SK-N-SH (cell line): ENCODE results near the gene RBM7. TPM values are rescaled to one million over a fixed set of nuclear protein-coding genes. Genes with fewer than 3 reads are reported as not detected.

Source experiments
- CTCF ChIA-PET: fragments of 300-600, 350-600 bp; formaldehyde crosslinking; extraction: SDS; loops from one replicate; lab custom pipeline; 2021; lab: Yijun Ruan, JAX
- POLR2A ChIA-PET: fragments of 350-600 bp; sonication (Branson Sonifier 250); formaldehyde crosslinking; extraction: SDS; loops from one replicate; lab custom pipeline; 2020; ENCODE audit warnings: antibody characterized with exemption, inconsistent platforms; lab: Yijun Ruan, JAX
- DNase-seq: peaks from one replicate; pipeline ENCODE4 v3.0.0; 2012
- H2AFZ ChIP-seq: fragments of 200-600 bp; sonication (generic); 2 replicates; pipeline ENCODE4 v1.8.1; 2016; ENCODE audit warnings: antibody characterized with exemption, mild to moderate bottlenecking, low read depth
- H3F3A ChIP-seq: fragments of 200-600 bp; sonication (generic); replicated peaks from 2 replicates; pipeline ENCODE3; 2016; ENCODE audit warnings: antibody characterized with exemption, mild to moderate bottlenecking; ENCODE audit not compliant: insufficient read depth
- H3K27ac ChIP-seq, 2 experiments: fragments of 200-500 bp in 1 of 2; fragments of 200-600 bp in 1 of 2; sonication (Bioruptor generic) in 1 of 2; sonication (generic), shearing (Covaris generic) in 1 of 2; 2 replicates each; pipeline versions ENCODE4 v1.5.1 to v1.6.1; 2014 to 2016; ENCODE audit warnings: low read depth in 2 of 2, inconsistent platforms in 1 of 2, low read length in 1 of 2, mild to moderate bottlenecking in 1 of 2, mixed read lengths in 1 of 2
- H3K27me3 ChIP-seq: fragments of 200-600 bp; sonication (generic), shearing (Covaris generic); 2 replicates; pipeline ENCODE4 v1.6.1; 2016; ENCODE audit warnings: mixed run types; ENCODE audit not compliant: insufficient read depth
- H3K36me3 ChIP-seq, 2 experiments: fragments of 200-500 bp in 1 of 2; fragments of 200-600 bp in 1 of 2; sonication (Bioruptor generic) in 1 of 2; sonication (generic) in 1 of 2; replicated peaks in 1 of 2; 2 replicates each; pipeline versions ENCODE3 to v1.5.1; 2014 to 2016; ENCODE audit warnings: low read length in 1 of 2, mild to moderate bottlenecking in 1 of 2; ENCODE audit not compliant: insufficient read depth in 2 of 2, control insufficient read depth in 1 of 2
- H3K4me1 ChIP-seq, 2 experiments: fragments of 200-500 bp in 1 of 2; fragments of 200-600 bp in 1 of 2; sonication (Bioruptor generic) in 1 of 2; sonication (generic), shearing (Covaris generic) in 1 of 2; 2 replicates each; pipeline versions ENCODE4 v1.5.1 to v1.6.1; 2014 to 2016; ENCODE audit warnings: low read depth in 1 of 2, low read length in 1 of 2, mixed run types in 1 of 2; ENCODE audit not compliant: insufficient read depth in 2 of 2, control insufficient read depth in 1 of 2
- H3K4me2 ChIP-seq: fragments of 200-600 bp; sonication (generic), shearing (Covaris generic); 2 replicates; pipeline ENCODE4 v1.6.1; 2017; ENCODE audit warnings: mixed run types
- H3K4me3 ChIP-seq, 2 experiments: fragments of 200-500 bp in 1 of 2; fragments of 200-600 bp in 1 of 2; sonication (Bioruptor generic) in 1 of 2; sonication (generic), shearing (Covaris generic) in 1 of 2; 2 replicates each; pipeline versions ENCODE4 v1.5.1 to v1.8.1; 2014 to 2016; ENCODE audit warnings: low read depth in 2 of 2, inconsistent platforms in 1 of 2, low read length in 1 of 2, mild to moderate bottlenecking in 1 of 2, mixed read lengths in 1 of 2, moderate library complexity in 1 of 2
- H3K79me2 ChIP-seq: fragments of 200-600 bp; sonication (generic); 2 replicates; pipeline ENCODE4 v1.8.1; 2017; ENCODE audit warnings: mild to moderate bottlenecking; ENCODE audit not compliant: insufficient read depth
- H3K9ac ChIP-seq: fragments of 200-600 bp; sonication (generic); 2 replicates; pipeline ENCODE4 v1.6.1; 2017; ENCODE audit warnings: mixed run types
- H3K9me2 ChIP-seq: fragments of 200-600 bp; sonication (generic); 2 replicates; pipeline ENCODE4 v1.6.1; 2017; ENCODE audit warnings: mixed run types
- H3K9me3 ChIP-seq: fragments of 200-600 bp; sonication (generic); 2 replicates; pipeline ENCODE4 v1.6.1; 2017; ENCODE audit warnings: mixed run types, mild to moderate bottlenecking, moderate library complexity
- H4K20me1 ChIP-seq: fragments of 200-600 bp; sonication (generic); 2 replicates; pipeline ENCODE4 v1.6.1; 2017; ENCODE audit warnings: mild to moderate bottlenecking, mixed run types; ENCODE audit not compliant: insufficient read depth
- GATA2 ChIP-seq: sonication (generic); formaldehyde crosslinking; IDR thresholded peaks from 2 replicates; pipeline ENCODE4 v1.5.0; 2020; ENCODE audit warnings: mild to moderate bottlenecking, missing genetic modification reagents
- POLR2AphosphoS5 ChIP-seq: IDR thresholded peaks from 2 replicates; pipeline ENCODE4 v1.6.1; 2012; ENCODE audit warnings: low read depth, low read length
- RCOR1 ChIP-seq: fragments of 150-350 bp; IDR thresholded peaks from 2 replicates; pipeline ENCODE4 v1.6.1; 2017; ENCODE audit warnings: antibody characterized with exemption, low read length
- WGBS: methylation state at CpG from one replicate; pipeline ENCODE4 v1.1.6; 2017; ENCODE audit warnings: low lambda C conversion rate; 5-methylcytosine and 5-hydroxymethylcytosine counted together
- polyA plus RNA-seq, 3 experiments: library from polyadenylated mRNA; depleted of rRNA; stranded (reverse); fragments of >200 nt; gene quantifications; 2 replicates each; pipeline ENCODE4 v1.2.3, GENCODE V29; 2012
- TF ChIP-seq, protein P1 (sequence below): IDR thresholded peaks from 2 replicates; pipeline ENCODE4; 2012
- TF ChIP-seq, protein P2 (sequence below): fragments of 200-600 bp; sonication (generic); IDR thresholded peaks from 2 replicates; pipeline ENCODE4 v1.6.1; 2017; ENCODE audit warnings: antibody characterized with exemption, mild to moderate bottlenecking, moderate library complexity
- TF ChIP-seq, protein P3 (sequence below): fragments of 150-350 bp; IDR thresholded peaks from 2 replicates; pipeline ENCODE4 v1.6.1; 2017; ENCODE audit warnings: antibody characterized with exemption, low read length, low read depth, borderline replicate concordance
- TF ChIP-seq, protein P4 (sequence below): IDR thresholded peaks from 2 replicates; pipeline ENCODE4 v1.6.1; 2012; ENCODE audit warnings: mild to moderate bottlenecking, low read depth, low read length, moderate library complexity

The RBM7 gene
- polyA plus RNA-seq, 1 of the 3 experiments (the other 2 are of a cell fraction): 19.5 TPM

DNA sequence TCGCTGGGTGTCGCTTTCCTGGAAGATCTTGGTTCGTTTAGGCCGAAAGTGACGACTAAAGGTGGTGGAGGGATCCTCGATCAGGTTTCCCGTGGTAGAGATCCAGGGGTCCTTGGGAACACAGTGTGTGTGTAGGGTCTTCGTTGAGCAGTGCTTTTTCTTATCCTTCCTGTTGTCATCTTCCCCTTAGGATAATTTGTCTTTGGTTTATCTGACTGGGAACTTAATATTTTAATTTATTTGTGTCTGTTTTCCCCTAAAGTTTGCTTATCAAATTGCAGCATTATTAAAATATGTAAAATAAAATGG lies 403 bp downstream of the RBM7 start:
- peaks cover 4% of the 10 kb centered on the region; the same call in 1 of the 2 replicates for H4K20me1 ChIP-seq
- peaks cover 78% of the 10 kb centered on the region for H3K79me2 ChIP-seq
- H3K9ac ChIP-seq: peak overlapping the region; percentile 98
- TF ChIP-seq, protein P1, sequence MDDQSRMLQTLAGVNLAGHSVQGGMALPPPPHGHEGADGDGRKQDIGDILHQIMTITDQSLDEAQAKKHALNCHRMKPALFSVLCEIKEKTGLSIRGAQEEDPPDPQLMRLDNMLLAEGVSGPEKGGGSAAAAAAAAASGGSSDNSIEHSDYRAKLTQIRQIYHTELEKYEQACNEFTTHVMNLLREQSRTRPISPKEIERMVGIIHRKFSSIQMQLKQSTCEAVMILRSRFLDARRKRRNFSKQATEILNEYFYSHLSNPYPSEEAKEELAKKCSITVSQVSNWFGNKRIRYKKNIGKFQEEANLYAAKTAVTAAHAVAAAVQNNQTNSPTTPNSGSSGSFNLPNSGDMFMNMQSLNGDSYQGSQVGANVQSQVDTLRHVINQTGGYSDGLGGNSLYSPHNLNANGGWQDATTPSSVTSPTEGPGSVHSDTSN: no peak
- TF ChIP-seq, protein P2, sequence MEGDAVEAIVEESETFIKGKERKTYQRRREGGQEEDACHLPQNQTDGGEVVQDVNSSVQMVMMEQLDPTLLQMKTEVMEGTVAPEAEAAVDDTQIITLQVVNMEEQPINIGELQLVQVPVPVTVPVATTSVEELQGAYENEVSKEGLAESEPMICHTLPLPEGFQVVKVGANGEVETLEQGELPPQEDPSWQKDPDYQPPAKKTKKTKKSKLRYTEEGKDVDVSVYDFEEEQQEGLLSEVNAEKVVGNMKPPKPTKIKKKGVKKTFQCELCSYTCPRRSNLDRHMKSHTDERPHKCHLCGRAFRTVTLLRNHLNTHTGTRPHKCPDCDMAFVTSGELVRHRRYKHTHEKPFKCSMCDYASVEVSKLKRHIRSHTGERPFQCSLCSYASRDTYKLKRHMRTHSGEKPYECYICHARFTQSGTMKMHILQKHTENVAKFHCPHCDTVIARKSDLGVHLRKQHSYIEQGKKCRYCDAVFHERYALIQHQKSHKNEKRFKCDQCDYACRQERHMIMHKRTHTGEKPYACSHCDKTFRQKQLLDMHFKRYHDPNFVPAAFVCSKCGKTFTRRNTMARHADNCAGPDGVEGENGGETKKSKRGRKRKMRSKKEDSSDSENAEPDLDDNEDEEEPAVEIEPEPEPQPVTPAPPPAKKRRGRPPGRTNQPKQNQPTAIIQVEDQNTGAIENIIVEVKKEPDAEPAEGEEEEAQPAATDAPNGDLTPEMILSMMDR: 0 out of 2 replicates have a peak, but pooled peaks have one; percentile 1
- H3K4me1 ChIP-seq: peaks cover 7 to 30% of the 10 kb centered on the region in 2 experiments; a peak in 3 of 4 replicates
- no peaks in the 10 kb centered on the region for H3K27me3 ChIP-seq
- H3F3A ChIP-seq: peaks cover 9% of the 10 kb centered on the region
- peak overlapping the region; percentile 97 to 98 for H3K27ac ChIP-seq
- no peaks in the 10 kb centered on the region for H3K9me2 ChIP-seq
- ChIA-PET CTCF (no interaction called here), POLR2A (no interaction called here)
- WGBS: 2% methylated on average over 8 of the region's 8 CpGs
- H2AFZ ChIP-seq: peak overlapping the region; percentile 53
- H3K36me3 ChIP-seq: peaks cover 29 to 33% of the 10 kb centered on the region in 2 experiments
- no peak for DNase-seq
- no peaks in the 10 kb centered on the region for H3K9me3 ChIP-seq
- peak overlapping the region; percentile 93 to 95 for H3K4me3 ChIP-seq
- H3K4me2 ChIP-seq: peak overlapping the region; percentile 74

DNA sequence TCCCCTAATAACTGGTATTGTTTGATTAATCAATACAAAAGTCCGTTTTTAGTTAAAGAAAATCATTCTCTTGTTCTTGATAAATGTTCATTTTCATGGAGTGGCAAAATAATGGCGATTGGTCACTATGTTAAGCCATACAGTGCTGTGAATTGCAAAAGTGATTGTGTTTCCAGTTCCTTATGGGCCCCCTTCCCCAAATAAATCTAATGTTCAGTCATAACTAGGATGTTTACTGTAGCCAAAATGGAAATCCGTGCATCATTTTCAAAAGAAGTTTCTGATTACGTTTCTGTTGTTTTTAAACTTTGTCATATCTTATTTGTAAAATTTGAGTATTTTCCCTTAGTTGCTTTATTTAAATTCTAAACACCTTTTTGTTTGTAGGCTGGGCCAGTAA lies 845 bp downstream of the RBM7 start:
- Histone ChIP-seq H3K27ac (peak overlapping the region; percentile 97 to 98), H3K9me2 (no peaks in the 10 kb centered on the region), H3F3A (peaks cover 7% of the 10 kb centered on the region), H3K4me1 (peaks cover 7 to 30% of the 10 kb centered on the region in 2 experiments; a peak in 3 of 4 replicates), H3K4me2 (peak overlapping the region; percentile 74), H4K20me1 (peaks cover 4% of the 10 kb centered on the region; the same call in 1 of the 2 replicates), H3K36me3 (peaks cover 33 to 38% of the 10 kb centered on the region in 2 experiments), H3K27me3 (no peaks in the 10 kb centered on the region), H3K9me3 (no peaks in the 10 kb centered on the region), H3K4me3 (peak overlapping the region; percentile 93 to 95), H3K9ac (peak overlapping the region; percentile 98), H3K79me2 (peaks cover 82% of the 10 kb centered on the region), H2AFZ (peak overlapping the region; percentile 53; the same call in 1 of the 2 replicates)
- DNase-seq: no peak
- POLR2A ChIA-PET: no interaction called here
- WGBS: 1% methylated on average over 4 of the region's 4 CpGs
- CTCF ChIA-PET: no interaction called here
- TF ChIP-seq GATA2: no peak
- TF ChIP-seq, protein P3, sequence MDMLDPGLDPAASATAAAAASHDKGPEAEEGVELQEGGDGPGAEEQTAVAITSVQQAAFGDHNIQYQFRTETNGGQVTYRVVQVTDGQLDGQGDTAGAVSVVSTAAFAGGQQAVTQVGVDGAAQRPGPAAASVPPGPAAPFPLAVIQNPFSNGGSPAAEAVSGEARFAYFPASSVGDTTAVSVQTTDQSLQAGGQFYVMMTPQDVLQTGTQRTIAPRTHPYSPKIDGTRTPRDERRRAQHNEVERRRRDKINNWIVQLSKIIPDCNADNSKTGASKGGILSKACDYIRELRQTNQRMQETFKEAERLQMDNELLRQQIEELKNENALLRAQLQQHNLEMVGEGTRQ: no peak
- TF ChIP-seq RCOR1: no peak
- TF ChIP-seq, protein P4, sequence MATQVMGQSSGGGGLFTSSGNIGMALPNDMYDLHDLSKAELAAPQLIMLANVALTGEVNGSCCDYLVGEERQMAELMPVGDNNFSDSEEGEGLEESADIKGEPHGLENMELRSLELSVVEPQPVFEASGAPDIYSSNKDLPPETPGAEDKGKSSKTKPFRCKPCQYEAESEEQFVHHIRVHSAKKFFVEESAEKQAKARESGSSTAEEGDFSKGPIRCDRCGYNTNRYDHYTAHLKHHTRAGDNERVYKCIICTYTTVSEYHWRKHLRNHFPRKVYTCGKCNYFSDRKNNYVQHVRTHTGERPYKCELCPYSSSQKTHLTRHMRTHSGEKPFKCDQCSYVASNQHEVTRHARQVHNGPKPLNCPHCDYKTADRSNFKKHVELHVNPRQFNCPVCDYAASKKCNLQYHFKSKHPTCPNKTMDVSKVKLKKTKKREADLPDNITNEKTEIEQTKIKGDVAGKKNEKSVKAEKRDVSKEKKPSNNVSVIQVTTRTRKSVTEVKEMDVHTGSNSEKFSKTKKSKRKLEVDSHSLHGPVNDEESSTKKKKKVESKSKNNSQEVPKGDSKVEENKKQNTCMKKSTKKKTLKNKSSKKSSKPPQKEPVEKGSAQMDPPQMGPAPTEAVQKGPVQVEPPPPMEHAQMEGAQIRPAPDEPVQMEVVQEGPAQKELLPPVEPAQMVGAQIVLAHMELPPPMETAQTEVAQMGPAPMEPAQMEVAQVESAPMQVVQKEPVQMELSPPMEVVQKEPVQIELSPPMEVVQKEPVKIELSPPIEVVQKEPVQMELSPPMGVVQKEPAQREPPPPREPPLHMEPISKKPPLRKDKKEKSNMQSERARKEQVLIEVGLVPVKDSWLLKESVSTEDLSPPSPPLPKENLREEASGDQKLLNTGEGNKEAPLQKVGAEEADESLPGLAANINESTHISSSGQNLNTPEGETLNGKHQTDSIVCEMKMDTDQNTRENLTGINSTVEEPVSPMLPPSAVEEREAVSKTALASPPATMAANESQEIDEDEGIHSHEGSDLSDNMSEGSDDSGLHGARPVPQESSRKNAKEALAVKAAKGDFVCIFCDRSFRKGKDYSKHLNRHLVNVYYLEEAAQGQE: no peak
- no peak for TF ChIP-seq POLR2AphosphoS5
